Ramos (cell line): ENCODE data around the gene DET1.
"Not testable (repeated sequence)": the region's sequence is repeated elsewhere in the genome, so short reads cannot be mapped to it uniquely, and the experiment has no call there.

ENCODE experiments used
- in situ Hi-C: fragments of 300-500 bp; cut with MboI; formaldehyde crosslinking; loops from one replicate; pipeline ENCODE4 v1.14.3; 2022; ENCODE audit warnings: low sequenced_read_pairs; ENCODE audit not compliant: unreplicated experiment

Gene DET1

GRCh38 chr15:88506628-88507027, 39.9 kb downstream of the DET1 start:
- in situ Hi-C loops = no loop called here

GRCh38 chr15:88505721-88506120, 40.8 kb downstream of the DET1 start:
- in situ Hi-C loops = no loop called here

- in situ Hi-C loops = no loop called here
These were observed 42.0 kb downstream of the DET1 start for GRCh38 chr15:88504445-88504844.

- in situ Hi-C loops = no loop called here
These were observed 47.5 kb downstream of the DET1 start for GRCh38 chr15:88498996-88499395.

GRCh38 chr15:88497109-88497765, 49.2 kb downstream of the DET1 start:
- in situ Hi-C loops = no loop called here

- in situ Hi-C loops = no loop called here
These were observed 52.6 kb downstream of the DET1 start for GRCh38 chr15:88493844-88494243.

GRCh38 chr15:88491158-88491557, 55.3 kb downstream of the DET1 start:
- in situ Hi-C loops = no loop called here

- in situ Hi-C loops = no loop called here
These were observed 56.4 kb downstream of the DET1 start for GRCh38 chr15:88490036-88490435.

GRCh38 chr15:88489321-88489720, 57.2 kb downstream of the DET1 start:
- in situ Hi-C loops = no loop called here

- in situ Hi-C loops = no loop called here
These were observed 58.5 kb downstream of the DET1 start for GRCh38 chr15:88487796-88488523.

- in situ Hi-C loops = no loop called here
These were observed 59.2 kb downstream of the DET1 start for GRCh38 chr15:88487178-88487795.

- in situ Hi-C loops = no loop called here
These were observed 61.7 kb downstream of the DET1 start for GRCh38 chr15:88484682-88485331.

- in situ Hi-C loops = no loop called here
These were observed 64.2 kb downstream of the DET1 start for GRCh38 chr15:88482263-88482662.

- in situ Hi-C loops = no loop called here
These were observed 65.5 kb downstream of the DET1 start for GRCh38 chr15:88480981-88481380.

GRCh38 chr15:88479169-88479568, 67.3 kb downstream of the DET1 start:
- in situ Hi-C loops = loop anchor here (5.0 kb wide), 1 partner anchor 183 kb away; no protein-coding TSS in a partner anchor

- in situ Hi-C loops = loop anchor here (5.0 kb wide), 1 partner anchor 184 kb away; no protein-coding TSS in a partner anchor
These were observed 68.6 kb downstream of the DET1 start for GRCh38 chr15:88477904-88478303.

GRCh38 chr15:88477126-88477525, 69.4 kb downstream of the DET1 start:
- in situ Hi-C loops = loop anchor here (5.0 kb wide), 1 partner anchor 185 kb away; no protein-coding TSS in a partner anchor

GRCh38 chr15:88476635-88477060, 69.8 kb downstream of the DET1 start:
- in situ Hi-C loops = loop anchor here (5.0 kb wide), 1 partner anchor 186 kb away; no protein-coding TSS in a partner anchor

- in situ Hi-C loops = not testable (repeated sequence)
These were observed 72.7 kb downstream of the DET1 start for GRCh38 chr15:88473661-88474293.

GRCh38 chr15:88472225-88472624, 74.3 kb downstream of the DET1 start:
- in situ Hi-C loops = no loop called here
